NT2/D1 (cell line): Measurements from ENCODE around the gene COLQ.

Experiments
- DNase-seq: peaks from one replicate; pipeline ENCODE4 v3.0.0-alpha.2; 2011; ENCODE audit warnings: low read depth, low spot score
- H3K27me3 ChIP-seq: 2 replicates; pipeline ENCODE4 v1.6.0; 2011; ENCODE audit warnings: mild to moderate bottlenecking; ENCODE audit not compliant: insufficient read length, insufficient read depth
- H3K36me3 ChIP-seq: 2 replicates; pipeline ENCODE4 v1.6.1; 2011; ENCODE audit warnings: mild to moderate bottlenecking, low read length, mixed read lengths; ENCODE audit not compliant: insufficient read depth, insufficient read length
- H3K4me1 ChIP-seq: 2 replicates; pipeline ENCODE4 v1.5.1; 2011; ENCODE audit not compliant: insufficient read depth, insufficient read length
- H3K4me3 ChIP-seq: 2 replicates; pipeline ENCODE4 v1.5.1; 2011; ENCODE audit warnings: low read depth; ENCODE audit not compliant: insufficient read length
- H3K9ac ChIP-seq: 2 replicates; pipeline ENCODE4 v1.6.0; 2011; ENCODE audit warnings: low read depth; ENCODE audit not compliant: insufficient read length
- H3K9me3 ChIP-seq: 2 replicates; pipeline ENCODE4 v1.5.1; 2011; ENCODE audit warnings: mild to moderate bottlenecking, low read length; ENCODE audit not compliant: insufficient read depth
- SUZ12 ChIP-seq: IDR thresholded peaks from 2 replicates; pipeline ENCODE4 v1.6.1; 2011; ENCODE audit not compliant: insufficient read length, insufficient read depth; ENCODE audit errors: extremely low read depth
- YY1 ChIP-seq: IDR thresholded peaks from 2 replicates; pipeline ENCODE4 v1.6.1; 2011; ENCODE audit not compliant: insufficient read length, insufficient read depth
- ZNF274 ChIP-seq: IDR thresholded peaks from 2 replicates; pipeline ENCODE4 v1.6.1; 2011; ENCODE audit warnings: mild to moderate bottlenecking, low read depth, low read length

COLQ gene

GRCh38 chr3:15531346-15531745 lies 9.8 kb upstream of the COLQ start:
- Histone ChIP-seq H3K9me3 (no peaks in the 10 kb centered on the region), H3K27me3 (no peaks in the 10 kb centered on the region), H3K4me3 (no peak overlapping the region), H3K4me1 (peaks cover 3% of the 10 kb centered on the region), H3K36me3 (no peaks in the 10 kb centered on the region), H3K9ac (no peak overlapping the region)
- no peak for DNase-seq
- TF ChIP-seq SUZ12 (no peak), YY1 (no peak), ZNF274 (no peak)

GRCh38 chr3:15528854-15529537 lies 7.5 kb upstream of the COLQ start:
- Histone ChIP-seq H3K27me3 (no peaks in the 10 kb centered on the region), H3K9me3 (no peaks in the 10 kb centered on the region), H3K4me3 (no peak overlapping the region), H3K4me1 (peaks cover under 1% of the 10 kb centered on the region), H3K9ac (no peak overlapping the region), H3K36me3 (no peaks in the 10 kb centered on the region)
- DNase-seq, result no peak
- TF ChIP-seq SUZ12, result no peak

- TF ChIP-seq YY1 (no peak), SUZ12 (no peak), ZNF274 (no peak)
- H3K9ac ChIP-seq, result no peak overlapping the region
- H3K27me3 ChIP-seq, result no peaks in the 10 kb centered on the region
- H3K4me1 ChIP-seq, result peaks cover 4% of the 10 kb centered on the region
- DNase-seq, result peak; percentile 51
- H3K9me3 ChIP-seq, result no peaks in the 10 kb centered on the region
- H3K36me3 ChIP-seq, result no peaks in the 10 kb centered on the region
- H3K4me3 ChIP-seq, result no peak overlapping the region
Measured at GRCh38 chr3:15527031-15527459, 5.5 kb upstream of the COLQ start.

GRCh38 chr3:15525790-15526189 lies 4.3 kb upstream of the COLQ start:
- Histone ChIP-seq H3K4me3 (no peak overlapping the region), H3K9ac (no peak overlapping the region), H3K36me3 (no peaks in the 10 kb centered on the region), H3K4me1 (peaks cover 4% of the 10 kb centered on the region), H3K9me3 (no peaks in the 10 kb centered on the region), H3K27me3 (no peaks in the 10 kb centered on the region)
- TF ChIP-seq SUZ12 (no peak), YY1 (no peak), ZNF274 (no peak)
- no peak for DNase-seq

- Histone ChIP-seq H3K4me3 (no peak overlapping the region), H3K4me1 (peaks cover 4% of the 10 kb centered on the region), H3K9me3 (no peaks in the 10 kb centered on the region), H3K27me3 (no peaks in the 10 kb centered on the region), H3K36me3 (no peaks in the 10 kb centered on the region), H3K9ac (no peak overlapping the region)
- TF ChIP-seq SUZ12, result no peak
- no peak for TF ChIP-seq YY1
- no peak for TF ChIP-seq ZNF274
- DNase-seq, result no peak
Measured at GRCh38 chr3:15523660-15524417, 2.3 kb upstream of the COLQ start.

GRCh38 chr3:15522016-15522415 lies 510 bp upstream of the COLQ start:
- TF ChIP-seq YY1 (no peak), SUZ12 (no peak), ZNF274 (no peak)
- Histone ChIP-seq H3K36me3 (no peaks in the 10 kb centered on the region), H3K4me1 (peaks cover 4% of the 10 kb centered on the region), H3K4me3 (no peak overlapping the region), H3K27me3 (no peaks in the 10 kb centered on the region), H3K9me3 (no peaks in the 10 kb centered on the region), H3K9ac (no peak overlapping the region)
- DNase-seq, result no peak

- TF ChIP-seq SUZ12 (no peak), YY1 (no peak), ZNF274 (no peak)
- no peak for DNase-seq
- peaks cover 4% of the 10 kb centered on the region for H3K4me1 ChIP-seq
- H3K9ac ChIP-seq, result no peak overlapping the region
- H3K36me3 ChIP-seq, result no peaks in the 10 kb centered on the region
- no peak overlapping the region for H3K4me3 ChIP-seq
- no peaks in the 10 kb centered on the region for H3K9me3 ChIP-seq
- no peaks in the 10 kb centered on the region for H3K27me3 ChIP-seq
Measured at GRCh38 chr3:15520804-15521572, 518 bp downstream of the COLQ start.
